HG03439 (cell line): Measurements from ENCODE around the gene DTX3L.

Source experiments
- ATAC-seq: cut with Tn5 transposase; IDR thresholded peaks from one replicate; pipeline ENCODE4 v1.9.1; 2021; ENCODE audit warnings: mild to moderate bottlenecking, moderate library complexity; ENCODE audit not compliant: unreplicated experiment

The DTX3L gene

GRCh38 chr3:122564155-122564912 lies at the start of gene DTX3L, which contains the start of gene PARP9:
Gene DTX3L (plus strand): TSS chr3:122564338. CDS start chr3:122564427, 89 bp downstream.
Gene PARP9 (minus strand): TSS chr3:122564300. CDS start chr3:122559620, 4,680 bp downstream.
- ATAC-seq, result peak; percentile 68

- ATAC-seq, result no peak
These were observed 49.1 kb upstream of the DTX3L start for GRCh38 chr3:122515020-122515468.

GRCh38 chr3:122515870-122516269 lies 48.3 kb upstream of the DTX3L start:
- no peak for ATAC-seq

GRCh38 chr3:122516846-122517360 lies 47.2 kb upstream of the DTX3L start:
- no peak for ATAC-seq

- ATAC-seq, result no peak
These were observed 44.4 kb upstream of the DTX3L start for GRCh38 chr3:122519693-122520092.

GRCh38 chr3:122520861-122521260 lies 43.3 kb upstream of the DTX3L start:
- ATAC-seq, result no peak

DNA sequence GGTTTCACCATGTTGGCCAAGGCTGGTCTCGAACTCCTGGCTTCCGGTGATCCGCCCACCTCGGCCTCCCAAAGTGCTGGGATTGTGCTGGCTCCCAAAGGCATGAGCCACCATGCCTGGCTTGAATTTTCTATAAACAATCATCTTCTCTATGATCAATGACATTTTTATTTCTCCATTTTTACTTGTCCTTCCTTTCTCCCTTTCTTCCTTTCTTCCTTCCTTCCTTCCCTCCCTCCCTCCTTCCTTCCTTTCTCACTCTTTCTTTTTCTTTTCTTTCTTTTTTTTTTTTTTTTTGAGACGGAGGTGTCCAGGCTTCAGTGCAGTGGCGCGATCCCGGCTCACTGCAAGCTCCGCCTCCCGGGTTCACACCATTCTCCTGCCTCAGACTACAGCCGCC lies 40.8 kb upstream of the DTX3L start:
- ATAC-seq, result no peak

DNA sequence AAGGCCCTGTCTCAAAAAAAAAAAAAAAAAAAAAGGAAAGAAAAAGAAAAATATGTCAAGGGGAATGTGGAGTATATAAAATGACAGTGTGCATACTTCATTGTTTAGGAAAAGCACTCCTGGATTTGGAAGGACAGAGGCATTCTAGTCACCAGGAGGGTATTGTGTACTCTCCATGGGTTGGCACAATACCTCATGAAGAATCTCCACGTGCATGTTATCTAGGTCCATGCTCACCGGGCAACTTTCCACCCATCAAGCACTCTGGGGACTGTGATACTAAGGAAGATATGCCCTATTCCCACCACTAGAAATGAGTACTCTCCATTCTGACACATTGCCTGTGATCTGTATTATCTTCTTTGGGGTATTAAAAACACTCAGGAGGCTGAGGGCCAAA lies 34.0 kb upstream of the DTX3L start:
- no peak for ATAC-seq

DNA sequence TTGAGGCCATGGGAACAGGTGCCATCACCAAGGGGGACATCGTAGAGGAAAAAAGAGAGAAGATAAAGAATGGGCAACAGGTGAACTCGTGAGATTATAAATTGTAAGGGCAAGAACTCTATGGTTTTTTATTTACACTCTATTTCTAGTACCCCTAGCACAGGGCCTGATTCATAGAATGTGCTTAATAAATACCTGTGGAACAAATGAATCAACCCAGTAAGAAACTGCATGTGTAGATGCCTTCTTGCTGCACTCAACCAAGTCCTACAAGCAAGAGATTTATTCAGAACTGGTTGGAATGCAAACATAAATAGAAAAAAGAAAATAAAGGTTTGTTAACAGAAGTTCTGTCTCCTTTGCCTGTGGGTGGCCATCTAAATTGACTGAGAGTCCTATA lies 30.7 kb upstream of the DTX3L start:
- ATAC-seq, result peak; percentile 6

- peak; percentile 98 for ATAC-seq
These were observed 30.2 kb upstream of the DTX3L start for GRCh38 chr3:122533931-122534334.

DNA sequence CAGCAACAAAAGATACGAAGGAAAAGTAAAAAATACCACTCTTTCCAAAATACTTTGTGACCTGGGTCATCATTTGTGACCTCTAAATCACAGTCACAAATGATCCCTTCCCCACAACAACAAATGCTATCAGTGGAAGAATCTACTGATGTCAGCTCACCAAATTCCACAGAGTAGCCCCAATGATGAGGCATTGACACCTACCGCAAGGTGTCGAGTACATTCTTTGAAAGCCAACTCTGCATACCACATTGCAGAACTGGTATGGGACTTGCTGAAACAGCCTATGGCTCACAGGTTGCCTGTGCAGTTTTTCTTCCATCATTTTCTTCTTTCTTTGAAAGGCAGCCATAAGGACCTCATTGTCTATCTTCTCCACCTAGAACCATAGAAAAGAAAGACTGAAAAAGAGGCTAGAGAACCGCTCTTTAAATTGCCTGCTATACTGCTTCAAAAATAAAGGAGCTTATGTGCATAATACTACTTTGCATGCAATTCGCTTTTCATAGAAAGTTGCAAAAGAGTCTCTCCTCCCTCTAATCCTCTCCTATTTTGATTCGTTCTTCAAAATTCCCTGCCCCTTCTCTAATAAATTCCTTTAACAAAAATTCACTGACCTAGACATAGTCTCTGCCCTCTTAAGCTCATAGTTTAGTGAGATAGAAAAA lies 28.0 kb upstream of the DTX3L start:
- ATAC-seq, result no peak

DNA sequence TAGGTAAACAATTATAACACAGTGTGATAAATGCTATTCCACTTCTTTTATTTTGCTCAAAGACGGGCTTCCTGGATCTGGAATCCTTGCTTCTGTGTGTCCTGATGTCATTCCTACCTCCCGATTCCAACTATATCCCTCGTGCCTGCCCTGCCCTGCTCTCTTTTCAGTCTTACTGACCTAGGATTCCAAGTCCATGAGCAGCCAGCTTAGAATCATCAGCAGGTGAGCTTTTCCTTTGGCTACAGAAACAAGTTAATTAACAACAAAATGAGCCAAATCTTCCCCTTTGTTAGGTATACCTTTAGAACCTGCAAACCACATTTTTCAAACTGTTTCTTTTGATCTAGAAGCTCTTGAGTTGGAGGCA lies 27.5 kb upstream of the DTX3L start:
- ATAC-seq, result no peak

DNA sequence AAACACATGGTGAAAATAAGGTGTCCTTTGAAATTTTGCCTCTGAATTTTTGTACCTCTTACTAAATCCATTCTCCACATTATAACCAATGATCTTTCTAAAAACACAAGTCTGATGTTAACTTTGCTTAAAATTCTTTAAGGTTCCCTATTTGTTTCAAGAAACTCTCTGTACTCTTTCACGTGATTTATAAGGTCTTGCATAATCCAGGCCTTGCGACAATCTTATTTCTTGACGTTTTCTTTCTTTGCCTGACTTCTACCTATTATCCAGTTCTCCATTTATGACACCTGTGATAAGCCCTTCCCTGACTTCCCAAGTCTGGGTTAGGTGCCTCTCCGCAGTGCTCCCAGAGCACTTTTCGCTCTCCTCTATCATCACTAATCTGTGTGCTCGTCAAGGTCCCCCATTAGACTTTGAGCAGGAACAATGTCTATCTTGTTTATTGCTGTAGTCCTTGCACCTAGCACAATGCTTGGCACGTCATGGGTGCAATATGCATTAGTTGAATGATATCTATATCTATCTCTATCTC lies 25.1 kb upstream of the DTX3L start:
- no peak for ATAC-seq

DNA sequence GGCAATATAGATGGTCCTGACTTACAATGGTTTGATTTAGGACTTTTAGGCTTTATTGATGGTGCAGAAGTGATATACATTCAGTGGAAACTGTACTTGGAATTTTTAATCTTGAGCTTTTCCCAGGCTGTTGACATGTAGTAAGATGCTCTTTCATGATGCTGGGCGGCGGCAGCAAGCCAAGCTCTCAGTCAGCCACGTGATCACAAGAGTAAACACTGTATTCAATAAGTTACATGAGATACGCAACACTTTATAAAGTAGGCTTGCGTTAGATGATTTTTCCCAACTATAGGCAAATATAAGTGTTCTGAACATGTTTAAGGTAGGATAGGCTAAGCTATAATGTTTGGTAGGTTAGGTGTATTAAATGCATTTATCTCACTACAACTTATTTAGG lies 18.0 kb upstream of the DTX3L start:
- ATAC-seq, result no peak

DNA sequence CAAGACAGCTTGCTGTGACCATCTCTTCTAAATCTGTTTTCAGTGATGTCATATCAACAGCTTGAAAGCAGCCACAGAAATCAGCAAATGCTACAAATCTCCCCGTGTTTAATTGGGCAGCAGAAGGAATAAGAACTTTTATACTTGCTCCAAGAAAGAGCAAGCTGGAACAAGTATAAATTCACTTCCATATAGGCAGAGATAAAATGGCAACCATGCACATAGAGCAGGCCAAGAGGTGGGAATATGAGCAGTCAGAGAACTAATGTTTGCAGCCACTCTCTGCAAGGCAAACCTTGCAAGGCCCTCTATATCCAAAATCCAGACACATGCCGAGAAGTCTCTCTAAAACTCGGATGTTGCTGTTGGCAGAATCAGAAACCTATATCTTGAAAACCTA lies 16.1 kb upstream of the DTX3L start:
- ATAC-seq, result no peak

- no peak for ATAC-seq
These were observed 15.5 kb upstream of the DTX3L start for GRCh38 chr3:122548619-122549018.

GRCh38 chr3:122553171-122553570 lies 11.0 kb upstream of the DTX3L start:
- ATAC-seq, result no peak

DNA sequence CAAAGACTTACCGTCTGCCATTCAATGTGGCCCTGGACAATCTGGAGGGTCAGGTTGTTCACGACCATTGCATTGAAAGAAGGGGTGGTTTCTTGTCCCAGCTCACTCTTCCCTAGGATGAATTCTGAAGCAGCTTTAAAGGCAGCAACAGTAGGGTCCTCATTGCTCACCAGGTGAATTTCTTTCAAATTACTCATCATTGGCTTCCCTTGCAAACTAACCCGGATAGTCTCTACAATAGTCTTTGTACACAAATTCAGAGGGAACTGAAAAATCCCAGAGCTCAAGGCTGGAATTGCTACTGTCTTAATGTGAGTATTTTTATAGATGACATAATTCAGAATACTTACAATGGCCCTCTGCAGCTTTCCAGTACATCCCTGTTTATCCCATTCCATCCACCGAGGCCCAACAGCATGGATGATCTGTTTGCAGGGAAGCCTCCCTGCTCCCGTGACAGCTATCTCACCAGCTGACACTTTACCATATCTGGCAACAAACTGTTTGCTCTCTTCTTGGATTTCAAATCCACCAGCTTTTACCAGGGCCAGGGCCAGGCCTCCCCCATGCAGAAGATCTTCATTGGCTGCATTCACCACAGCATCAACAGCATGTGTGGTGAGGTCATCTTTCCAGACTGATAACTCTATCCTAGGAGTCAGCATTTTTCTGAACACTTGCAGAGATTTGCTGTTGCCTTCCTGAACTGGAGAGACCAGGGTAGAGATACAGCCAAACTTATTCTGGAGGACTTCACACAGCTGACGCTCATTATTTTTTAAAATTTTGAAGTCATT lies 8.7 kb upstream of the DTX3L start:
- no peak for ATAC-seq

DNA sequence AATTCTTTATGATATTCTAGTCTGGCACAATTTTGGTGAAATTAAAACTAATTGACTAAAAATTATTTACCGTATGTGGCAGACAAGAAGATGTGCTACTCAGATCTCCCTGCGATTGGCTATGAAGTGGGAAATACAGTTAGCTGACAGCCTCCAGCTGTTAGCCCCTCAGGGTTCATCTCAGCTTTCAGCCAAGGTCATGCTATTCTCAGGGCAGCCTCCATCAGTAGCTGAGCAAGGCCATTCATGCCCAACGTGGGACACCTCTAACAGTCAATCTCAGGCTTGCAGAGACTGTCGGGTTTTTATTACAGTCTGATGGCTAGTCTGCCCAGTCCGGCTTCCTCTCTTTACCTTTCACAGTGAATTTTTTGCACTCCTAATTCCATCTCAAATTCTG lies 6.8 kb upstream of the DTX3L start:
- no peak for ATAC-seq

DNA sequence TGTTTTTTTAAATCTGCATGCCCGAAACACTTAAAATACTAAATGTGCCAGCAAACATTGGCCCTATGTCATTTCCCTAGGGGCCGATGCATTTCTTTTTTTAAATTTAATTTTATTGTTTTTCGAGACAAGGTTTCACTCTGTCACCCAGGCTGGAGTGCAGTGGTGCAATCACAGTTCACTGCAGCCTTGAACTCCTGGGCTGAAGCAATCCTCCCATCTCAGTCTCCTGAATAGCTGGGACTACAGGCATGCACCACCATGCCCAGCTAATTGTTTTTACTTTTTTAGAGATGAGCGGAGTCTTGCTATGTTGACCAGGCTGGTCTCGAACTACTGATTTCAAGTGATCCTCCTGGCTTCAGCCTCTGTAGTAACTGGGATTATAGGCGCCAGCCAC lies 5.5 kb upstream of the DTX3L start:
- ATAC-seq, result no peak

GRCh38 chr3:122559906-122560305 lies 4.2 kb upstream of the DTX3L start:
- no peak for ATAC-seq
